ELF-1 (cell line): ENCODE data around the gene RRAS.

Source experiments
- DNase-seq: peaks from one replicate; pipeline ENCODE4 v3.0.0-alpha.2; 2016; ENCODE audit warnings: low read depth, low spot score

RRAS gene

GRCh38 chr19:49677231-49677900 lies 37.4 kb upstream of the RRAS start, which contains the start of gene PRMT1:
Gene PRMT1, plus strand, starts transcription at chr19:49677271. Its CDS starts 10 bp downstream, at chr19:49677281.
- no peak for DNase-seq

DNA sequence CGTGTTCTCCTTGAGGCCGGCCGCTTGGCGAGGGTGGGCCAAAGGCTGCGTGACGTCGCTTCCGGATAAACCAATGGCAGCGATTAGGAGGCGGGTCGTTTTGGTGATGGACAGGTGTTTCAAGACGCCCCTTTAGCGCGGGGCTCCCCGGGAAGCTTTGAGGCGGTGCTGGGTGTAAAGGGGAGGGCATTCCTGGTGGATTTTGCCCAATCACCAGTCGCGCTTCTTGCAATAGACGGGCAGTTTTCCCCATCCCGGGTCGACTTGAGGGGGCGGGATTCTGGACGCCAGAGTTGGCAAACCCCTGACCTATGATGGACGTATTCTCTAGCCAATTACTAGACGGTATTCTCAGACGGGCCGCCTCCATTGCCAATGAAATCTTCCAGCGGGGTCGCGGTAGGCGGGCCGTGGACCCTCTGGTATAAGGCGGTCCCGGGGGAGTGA lies 36.9 kb upstream of the RRAS start:
- peak; percentile 100 for DNase-seq

- DNase-seq, result peak; percentile 96
Measured at GRCh38 chr19:49676136-49676783, 36.3 kb upstream of the RRAS start.

- peak; percentile 94 for DNase-seq
Measured at GRCh38 chr19:49672131-49672919, 32.4 kb upstream of the RRAS start.

DNA sequence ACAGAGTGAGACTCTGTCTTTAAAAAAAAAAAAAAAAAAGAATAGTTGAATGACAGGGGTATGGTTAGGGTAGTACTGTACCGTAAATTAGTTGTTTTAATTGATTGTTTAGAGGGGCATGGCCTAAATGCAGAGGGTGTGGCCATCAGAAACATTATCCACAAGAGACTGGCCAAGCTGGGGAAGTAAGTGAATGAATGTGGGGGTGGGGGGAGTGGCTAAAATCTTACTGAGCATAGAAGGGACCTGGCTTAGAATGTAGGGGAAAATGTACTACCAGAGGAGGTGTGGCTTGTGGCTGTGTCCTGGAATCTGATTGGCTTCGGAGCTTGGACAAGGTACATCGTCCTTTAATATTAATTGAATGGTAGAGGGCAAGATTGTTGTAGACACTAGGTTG lies 29.6 kb upstream of the RRAS start:
- no peak for DNase-seq

DNA sequence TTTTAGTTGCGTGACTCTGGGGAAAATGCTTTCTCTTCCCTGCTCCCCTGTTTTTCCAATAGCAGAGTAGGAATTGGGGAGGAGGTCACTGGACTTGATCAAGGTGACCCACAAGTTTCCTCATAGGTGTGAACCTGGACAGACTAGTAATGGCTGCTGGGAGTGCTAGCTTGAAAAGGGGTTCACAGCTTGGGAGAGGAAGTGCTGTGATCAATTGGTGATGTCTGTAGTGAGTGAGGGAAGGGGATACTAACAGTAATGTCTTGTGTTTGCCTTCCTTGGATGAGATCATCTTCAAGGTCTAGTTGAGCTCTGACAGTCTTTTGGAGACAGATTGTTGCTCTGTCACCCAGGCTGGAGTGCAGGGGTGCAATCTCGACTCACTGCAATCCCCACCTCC lies 27.5 kb upstream of the RRAS start:
- DNase-seq, result no peak

DNA sequence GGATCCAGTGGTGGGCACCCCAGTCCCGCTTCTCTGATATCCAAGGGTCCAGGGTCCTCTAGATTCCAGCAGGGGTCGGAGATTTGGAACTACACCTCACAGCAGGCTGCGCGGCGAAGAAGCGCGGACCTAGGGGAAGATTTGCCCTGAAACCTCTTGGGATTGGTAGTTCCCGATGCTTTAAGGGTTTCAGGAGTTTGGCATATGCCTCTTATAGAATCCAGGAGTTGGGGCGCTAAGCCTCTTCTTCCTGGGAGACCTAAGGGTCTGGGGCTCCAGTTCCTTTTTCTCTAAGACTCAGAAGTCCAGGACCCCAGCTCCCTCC lies 26.1 kb upstream of the RRAS start:
- no peak for DNase-seq

- DNase-seq, result peak; percentile 96
Measured at GRCh38 chr19:49665351-49666119, 25.6 kb upstream of the RRAS start, which contains the start of the genes BCL2L12 and IRF3. Gene BCL2L12, plus strand, starts transcription at chr19:49665933. Its CDS starts 760 bp downstream, at chr19:49666693. Gene IRF3, minus strand, starts transcription at chr19:49665857. Its CDS starts 1,019 bp downstream, at chr19:49664838.

- no peak for DNase-seq
Measured at GRCh38 chr19:49665036-49665350, 25.1 kb upstream of the RRAS start.

DNA sequence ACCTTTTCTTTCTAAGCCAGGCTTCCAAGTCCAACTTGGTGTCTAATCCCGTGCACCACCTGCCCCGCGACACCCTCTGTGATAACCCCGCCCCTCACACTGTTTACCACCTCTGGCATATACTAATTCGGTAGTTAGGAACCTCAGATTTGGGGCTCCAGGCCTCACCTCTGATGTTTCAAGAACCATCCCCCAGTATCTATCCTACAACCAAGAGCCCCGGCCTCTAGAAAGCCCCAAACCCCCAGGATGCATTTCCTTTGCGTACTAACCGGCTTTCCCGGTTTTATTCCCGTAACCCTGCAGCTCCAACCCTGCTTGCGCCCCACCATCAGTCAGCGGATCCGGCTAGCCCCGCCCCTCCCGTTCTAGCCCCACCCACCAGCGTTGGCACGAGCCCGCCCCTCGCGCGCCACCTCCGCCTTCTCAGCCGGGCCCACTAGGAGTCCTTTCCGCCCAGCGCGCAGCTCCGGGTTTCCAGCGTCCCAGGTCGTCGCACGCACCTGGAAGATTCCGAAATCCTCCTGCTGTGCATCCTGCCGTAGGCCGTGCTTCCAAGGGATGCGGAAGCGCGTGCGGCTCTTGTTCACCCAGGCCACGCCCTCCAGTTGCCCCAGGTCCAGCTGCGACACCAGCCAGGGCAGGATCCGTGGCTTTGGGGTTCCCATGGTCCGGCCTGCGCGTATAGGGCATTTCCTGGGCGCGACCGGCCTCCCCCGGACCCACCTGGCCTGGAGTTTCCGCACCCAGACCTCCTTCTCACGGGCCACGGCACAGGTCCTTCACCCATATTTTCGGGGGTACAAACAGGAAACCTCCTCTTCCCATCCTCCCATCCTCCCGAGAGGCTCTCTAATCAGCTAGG lies 24.5 kb upstream of the RRAS start:
- peak; percentile 94 for DNase-seq

DNA sequence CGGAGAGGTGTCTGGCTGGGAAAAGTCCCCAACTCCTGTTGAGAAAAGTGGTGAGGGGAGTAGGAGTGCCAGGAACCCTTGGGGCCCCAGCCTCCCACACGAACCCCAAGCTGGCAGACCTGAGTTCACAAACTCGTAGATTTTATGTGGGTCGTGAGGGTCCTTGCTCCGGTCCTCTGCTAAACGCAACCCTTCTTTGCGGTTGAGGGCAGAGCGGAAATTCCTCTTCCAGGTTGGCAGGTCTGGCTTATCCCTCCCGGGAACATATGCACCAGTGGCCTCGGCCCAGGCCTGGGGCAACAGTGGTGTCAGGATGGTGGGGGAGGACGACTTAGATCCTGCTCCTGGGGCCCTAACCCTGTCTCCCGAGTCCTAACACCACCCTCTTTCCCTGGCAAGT lies 23.3 kb upstream of the RRAS start:
- DNase-seq, result no peak

- no peak for DNase-seq
Measured at GRCh38 chr19:49662011-49662410, 22.1 kb upstream of the RRAS start.

DNA sequence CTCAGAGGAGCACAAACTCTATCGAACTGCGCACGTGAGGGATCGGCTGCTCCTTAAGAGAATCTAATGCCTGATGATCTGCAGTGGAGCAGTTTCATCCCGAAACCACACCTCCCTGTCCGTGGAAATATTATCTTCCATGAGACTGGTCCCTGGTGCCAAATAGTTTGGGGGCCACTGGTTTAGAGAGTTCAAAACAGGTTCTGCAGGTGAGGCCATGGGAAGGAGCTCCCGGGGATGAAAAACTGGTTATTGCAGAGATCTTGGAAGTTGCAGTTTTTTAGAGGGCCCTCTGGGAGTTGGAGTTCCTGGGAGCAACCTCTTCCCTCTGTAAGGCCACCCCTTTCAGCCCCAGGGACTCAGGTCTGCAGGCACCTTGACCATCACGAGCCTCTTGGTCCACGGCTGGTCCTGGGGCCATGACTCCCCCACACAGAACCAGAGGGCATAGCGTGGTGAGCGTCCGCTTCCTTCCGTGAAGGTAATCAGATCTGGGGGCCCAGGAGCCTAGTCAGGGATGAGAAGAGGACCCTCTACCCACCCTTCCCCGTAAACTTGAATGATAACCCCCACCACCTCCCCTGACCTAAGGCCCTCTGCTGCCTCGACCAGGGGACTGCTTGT lies 20.5 kb upstream of the RRAS start:
- DNase-seq, result no peak

- no peak for DNase-seq
Measured at GRCh38 chr19:49658566-49659442, 18.9 kb upstream of the RRAS start.

DNA sequence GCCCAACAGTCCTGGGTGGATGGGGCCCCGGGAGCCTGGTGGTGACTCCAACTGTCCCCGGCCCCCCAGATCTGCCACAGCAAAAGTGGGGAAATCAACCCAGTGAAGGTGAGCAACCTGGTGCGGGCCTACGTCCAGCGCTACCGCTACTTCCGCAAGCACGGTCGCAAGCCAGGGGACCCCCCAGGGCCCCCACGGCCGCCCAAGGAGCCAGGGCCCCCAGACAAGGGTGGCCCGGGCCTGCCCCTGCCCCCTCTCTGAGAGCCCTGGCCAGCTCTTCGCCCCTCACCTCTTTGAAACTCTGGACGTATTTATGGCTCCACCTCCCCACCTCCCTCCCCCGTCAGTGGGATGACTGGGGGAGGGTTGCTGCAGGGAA lies 18.2 kb upstream of the RRAS start:
- no peak for DNase-seq

DNA sequence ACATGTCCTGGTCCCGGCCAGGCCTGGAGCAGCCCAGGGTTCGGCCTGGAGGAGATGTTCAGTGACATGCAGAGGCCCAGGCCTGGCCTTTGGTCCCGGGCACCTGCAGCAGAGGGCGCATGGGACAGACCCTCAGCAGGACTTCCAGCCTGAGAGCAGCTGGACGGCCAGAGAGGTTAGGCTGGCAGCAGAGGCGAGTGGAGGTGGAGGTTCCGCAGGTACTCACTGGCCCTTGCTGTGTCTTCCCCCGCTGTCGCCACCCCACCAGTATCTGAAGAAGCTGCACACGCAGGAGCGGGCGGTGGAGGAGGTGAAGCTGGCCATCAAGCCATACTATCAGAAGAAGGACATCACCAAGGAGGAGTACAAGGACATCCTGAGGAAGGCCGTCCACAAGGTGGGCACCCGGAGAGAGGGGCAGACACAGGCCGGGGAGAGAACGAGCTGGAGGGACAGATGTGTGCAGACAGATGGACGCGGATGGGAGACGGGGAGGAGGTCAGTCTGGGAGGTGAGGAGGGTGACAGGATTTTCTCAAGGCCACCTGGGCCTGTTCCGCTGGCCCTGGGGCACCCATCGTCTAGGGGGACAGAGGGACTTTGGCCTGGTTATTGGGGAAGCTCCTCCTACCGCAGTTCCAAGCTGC lies 17.7 kb upstream of the RRAS start:
- no peak for DNase-seq

DNA sequence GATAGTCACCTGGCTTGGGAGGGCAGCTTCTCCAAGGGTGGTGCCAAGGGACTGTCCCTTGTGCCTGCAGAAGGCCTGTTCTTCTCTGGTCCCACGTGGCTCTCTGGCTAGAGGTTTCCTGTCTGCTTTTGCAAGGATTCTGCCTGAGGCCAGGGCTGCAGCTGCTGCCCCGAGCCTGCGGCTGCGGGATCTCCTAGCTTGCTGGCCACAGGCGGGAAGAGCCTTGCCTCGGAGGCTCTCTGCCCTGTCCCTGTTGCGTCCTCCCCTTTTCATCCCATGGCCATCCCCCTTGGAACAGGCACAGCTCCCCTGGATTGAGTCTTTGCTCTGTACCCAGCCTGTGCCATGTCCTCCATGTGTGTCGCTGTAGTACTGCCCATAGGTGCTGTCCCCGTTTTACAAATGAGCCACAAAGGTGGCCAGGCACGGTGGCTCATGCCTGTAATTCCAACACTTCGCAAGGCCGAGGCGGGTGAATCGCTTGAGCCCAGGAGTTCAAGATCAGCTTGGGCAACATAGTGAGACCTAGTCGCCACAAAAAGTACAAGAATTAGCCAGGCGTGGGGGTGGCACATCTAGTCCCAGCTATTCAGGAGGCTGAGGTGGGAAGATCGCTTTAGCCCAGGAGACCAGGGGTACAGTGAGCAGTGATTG lies 16.6 kb upstream of the RRAS start:
- DNase-seq, result no peak
